ENCODE data around the gene ELSPBP1.

- no peak for TF ChIP-seq POLR2A (IDR thresholded peaks at IDR 0.05; ENCODE audit: low read depth, low read length)
- no peak for TF ChIP-seq POLR2AphosphoS5 (IDR thresholded peaks at IDR 0.05; ENCODE audit: low read depth, low read length)
- TF ChIP-seq TAF1 (IDR thresholded peaks at IDR 0.05; ENCODE audit: low read depth, low read length) = no peak
- TF ChIP-seq PAX5 (IDR thresholded peaks at IDR 0.05; ENCODE audit: insufficient read depth, low read length, severe bottlenecking) = no peak
These were observed 9.8 kb downstream of the ELSPBP1 start for GRCh38 chr19:48004236-48004635.

Data from GM12891 (cell line).